ENCODE measurements around the gene SBF2.

The SBF2 gene

GRCh38 chr11:10318527-10318802, 24.4 kb upstream of the SBF2 start:
- POLR2A ChIA-PET, result interaction anchor here (0.7 to 1.1 kb wide), 2 partner anchors 9 to 12 kb away, joined by 4 to 5 read pairs; no protein-coding TSS in a partner anchor
- CTCF ChIA-PET, result interaction anchor here (0.7 to 6.5 kb wide), 5 partner anchors 10 to 571 kb away, joined by 3 to 86 read pairs (median 3); partner anchors contain the start of gene ADM
- DNase-seq (ENCODE audit: extremely low spot score), result no peak
- no peak for TF ChIP-seq CTCF (IDR thresholded peaks at IDR 0.05; ENCODE audit: control extremely low read depth, extremely low read depth, low read depth, missing control alignments)

GRCh38 chr11:10317776-10318526, 23.9 kb upstream of the SBF2 start:
- DNase-seq (ENCODE audit: extremely low spot score), result peak; percentile 55
- CTCF ChIA-PET, result interaction anchor here (0.7 to 6.5 kb wide), 7 partner anchors 10 to 570 kb away, joined by 3 to 86 read pairs (median 3); partner anchors contain the start of gene ADM
- no peak for TF ChIP-seq CTCF (IDR thresholded peaks at IDR 0.05; ENCODE audit: control extremely low read depth, extremely low read depth, low read depth, missing control alignments)
- POLR2A ChIA-PET, result interaction anchor here (0.6 to 1.1 kb wide), 4 partner anchors 9 to 766 kb away, joined by 3 to 5 read pairs (median 4); no protein-coding TSS in a partner anchor

- CTCF ChIA-PET, result interaction anchor here (0.9 to 6.5 kb wide), 5 partner anchors 11 to 78 kb away, joined by 3 to 86 read pairs (median 3); partner anchors contain the start of gene ADM
- POLR2A ChIA-PET, result interaction anchor here (0.7 kb wide), 1 partner anchor 594 kb away, joined by 4 read pairs; no protein-coding TSS in a partner anchor
- TF ChIP-seq CTCF (IDR thresholded peaks at IDR 0.05; ENCODE audit: control extremely low read depth, extremely low read depth, low read depth, missing control alignments), result no peak
These were observed 23.2 kb upstream of the SBF2 start for GRCh38 chr11:10317151-10317755.

GRCh38 chr11:10315083-10315482, 21.1 kb upstream of the SBF2 start:
- POLR2A ChIA-PET, result no interaction called here
- TF ChIP-seq CTCF (IDR thresholded peaks at IDR 0.05; ENCODE audit: control extremely low read depth, extremely low read depth, low read depth, missing control alignments), result no peak
- no peak for DNase-seq (ENCODE audit: extremely low spot score)
- CTCF ChIA-PET, result interaction anchor here (0.6 to 6.5 kb wide), 8 partner anchors 9 to 331 kb away, joined by 3 to 86 read pairs (median 4); partner anchors contain the start of genes ADM and RNF141

More at GRCh38 chr11:10317151-10317755, 23.2 kb upstream of the SBF2 start:
- DNase-seq (ENCODE audit: extremely low spot score), result peak; percentile 28

- DNase-seq (ENCODE audit: extremely low spot score), result peak; percentile 51
- POLR2A ChIA-PET, result interaction anchor here (0.7 kb wide), 1 partner anchor 15 kb away, joined by 3 read pairs; no protein-coding TSS in a partner anchor
- CTCF ChIA-PET, result interaction anchor here (0.6 to 7.7 kb wide), 12 partner anchors 7 to 557 kb away, joined by 3 to 86 read pairs (median 3); partner anchors contain the start of genes ADM and RNF141
- no peak for TF ChIP-seq CTCF (IDR thresholded peaks at IDR 0.05; ENCODE audit: control extremely low read depth, extremely low read depth, low read depth, missing control alignments)
These were observed 20.4 kb upstream of the SBF2 start for GRCh38 chr11:10314199-10315072.

- TF ChIP-seq CTCF (IDR thresholded peaks at IDR 0.05; ENCODE audit: control extremely low read depth, extremely low read depth, low read depth, missing control alignments), result no peak
- ChIA-PET CTCF (interaction anchor here (1.5 to 7.7 kb wide), 3 partner anchors 9 to 553 kb away, joined by 5 to 51 read pairs (median 26); no protein-coding TSS in a partner anchor), POLR2A (no interaction called here)
- DNase-seq (ENCODE audit: extremely low spot score), result no peak
These were observed 17.8 kb upstream of the SBF2 start for GRCh38 chr11:10311802-10312201.

All from GM10248 (cell line).